G401.6 (cell line): ENCODE results near the gene TAS2R8.
"Not testable (repeated sequence)": the region's sequence is repeated elsewhere in the genome, so short reads cannot be mapped to it uniquely, and the experiment has no call there.

Experiments used
- FAIRE-seq: peaks from 2 replicates; lab custom pipeline; 2012; peaks lifted over from hg19 to GRCh38; lab: Jason Lieb, UNC

Gene TAS2R8, protein sequence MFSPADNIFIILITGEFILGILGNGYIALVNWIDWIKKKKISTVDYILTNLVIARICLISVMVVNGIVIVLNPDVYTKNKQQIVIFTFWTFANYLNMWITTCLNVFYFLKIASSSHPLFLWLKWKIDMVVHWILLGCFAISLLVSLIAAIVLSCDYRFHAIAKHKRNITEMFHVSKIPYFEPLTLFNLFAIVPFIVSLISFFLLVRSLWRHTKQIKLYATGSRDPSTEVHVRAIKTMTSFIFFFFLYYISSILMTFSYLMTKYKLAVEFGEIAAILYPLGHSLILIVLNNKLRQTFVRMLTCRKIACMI

DNA sequence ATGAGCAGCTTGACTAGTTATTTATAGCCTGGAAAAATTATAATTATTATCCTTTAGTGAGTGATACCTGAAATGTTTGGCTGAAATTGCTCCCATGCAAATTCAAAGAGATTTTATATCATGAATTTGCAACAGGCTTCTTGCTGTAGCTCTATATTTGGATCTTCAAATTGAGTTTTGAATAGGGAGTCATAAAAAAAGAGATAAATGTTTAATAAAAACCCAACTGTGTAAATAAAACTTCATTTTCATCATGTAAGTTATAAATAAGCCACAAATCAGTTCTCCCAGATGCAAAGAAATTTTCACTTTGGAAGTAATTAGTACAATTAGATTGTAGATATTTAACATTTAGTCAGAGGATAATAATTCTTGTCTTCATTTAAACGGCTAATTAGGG is at the start of gene TAS2R8:
TSS of gene TAS2R8 (minus strand) at position 101 of the 400 bp plus-strand sequence. CDS start 306 bp downstream, outside the sequence.
- no peak for FAIRE-seq

DNA sequence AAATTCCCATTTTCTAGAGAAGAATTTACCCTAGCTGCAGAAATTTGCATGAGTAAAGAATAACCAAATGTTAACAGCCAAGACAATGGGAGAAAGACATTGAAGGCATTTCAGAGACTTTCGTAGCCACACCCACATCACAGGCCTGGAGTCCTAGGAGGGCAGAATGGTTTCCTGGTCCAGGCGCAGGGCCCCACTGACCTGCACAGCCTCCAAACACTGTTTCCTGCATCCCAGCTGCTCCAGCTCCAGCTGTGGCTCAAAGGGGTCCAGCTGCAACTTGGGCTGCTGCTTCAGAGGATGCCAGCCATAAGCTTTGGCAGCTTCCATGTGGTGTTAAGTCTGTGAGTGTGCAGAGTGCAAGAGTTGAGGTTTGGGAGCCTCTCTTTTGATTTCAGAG is 48.7 kb upstream of the TAS2R8 start:
- no peak for FAIRE-seq

DNA sequence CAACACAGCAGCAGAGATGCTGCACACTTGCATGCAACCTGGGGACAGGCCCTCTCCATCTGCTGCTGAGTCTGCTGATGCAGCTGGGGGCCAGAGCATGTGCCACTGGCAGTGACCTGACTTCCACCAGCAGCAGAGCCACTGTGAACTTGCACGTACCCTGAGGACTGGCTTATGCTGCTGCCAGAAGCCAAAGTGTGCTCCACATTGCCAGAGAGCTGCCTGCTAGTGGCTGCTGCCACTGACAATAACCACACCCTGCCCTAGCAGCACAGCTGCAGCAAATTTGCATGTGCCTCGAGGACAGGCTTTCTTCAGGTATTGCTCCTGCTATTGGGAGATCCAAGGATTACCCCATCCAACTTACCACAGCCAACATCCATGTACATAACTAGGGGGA is 46.7 kb upstream of the TAS2R8 start:
- FAIRE-seq = no peak

DNA sequence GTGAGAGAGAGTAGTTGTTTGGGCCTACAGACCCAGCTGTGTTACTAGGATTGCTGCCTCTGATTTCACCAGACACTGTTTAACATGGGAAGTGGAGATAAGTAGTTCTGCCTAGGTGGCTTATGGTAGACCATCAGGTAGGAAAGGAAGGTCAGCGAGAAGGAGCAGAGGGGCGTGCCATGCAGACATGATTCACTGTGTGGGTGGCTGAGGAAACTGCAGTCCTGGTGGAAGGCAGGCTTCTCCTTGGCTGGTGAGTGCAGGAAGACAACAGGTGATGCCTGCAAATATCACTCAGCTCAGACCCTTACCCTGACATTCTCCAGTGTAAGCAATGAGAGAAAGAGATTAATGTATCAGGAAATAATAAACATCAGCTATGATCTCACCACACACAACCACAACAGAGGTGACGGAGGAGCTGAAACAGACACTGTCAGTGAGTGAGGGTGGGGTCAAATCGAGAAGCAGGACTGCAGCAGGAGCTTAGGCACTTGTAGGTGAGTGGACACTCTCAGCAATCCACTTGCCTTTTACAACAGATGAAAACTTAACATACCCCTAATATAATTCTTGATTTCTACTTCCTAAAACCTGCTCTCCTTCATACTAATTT is 44.3 kb upstream of the TAS2R8 start:
- FAIRE-seq = no peak

DNA sequence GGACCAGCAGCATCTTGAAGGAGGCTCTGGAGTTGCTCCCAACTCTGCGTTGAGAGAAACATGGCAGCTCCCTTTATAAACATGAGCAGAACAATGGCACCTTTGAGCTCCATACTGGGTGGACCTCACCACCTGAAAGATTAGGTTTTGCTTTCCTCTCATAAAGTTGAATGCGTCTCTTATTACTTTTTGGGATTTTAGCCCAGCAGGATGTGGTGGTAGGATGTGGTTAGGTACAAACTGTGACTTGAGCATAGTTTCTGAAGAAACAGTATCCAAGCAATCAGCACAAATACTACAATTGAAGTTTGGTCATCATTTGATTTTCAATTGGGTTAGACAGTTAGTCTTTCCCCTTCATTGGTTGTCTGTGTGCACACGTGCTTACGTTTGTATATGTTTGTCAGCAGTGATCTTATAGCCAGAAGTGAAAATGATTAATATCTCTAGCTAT is 42.4 kb upstream of the TAS2R8 start, which contains the start of gene PRR4:
TSS of gene PRR4 (minus strand) at position 51 of the 454 bp plus-strand sequence. CDS start at position 13, 38 bp downstream.
- no peak for FAIRE-seq

DNA sequence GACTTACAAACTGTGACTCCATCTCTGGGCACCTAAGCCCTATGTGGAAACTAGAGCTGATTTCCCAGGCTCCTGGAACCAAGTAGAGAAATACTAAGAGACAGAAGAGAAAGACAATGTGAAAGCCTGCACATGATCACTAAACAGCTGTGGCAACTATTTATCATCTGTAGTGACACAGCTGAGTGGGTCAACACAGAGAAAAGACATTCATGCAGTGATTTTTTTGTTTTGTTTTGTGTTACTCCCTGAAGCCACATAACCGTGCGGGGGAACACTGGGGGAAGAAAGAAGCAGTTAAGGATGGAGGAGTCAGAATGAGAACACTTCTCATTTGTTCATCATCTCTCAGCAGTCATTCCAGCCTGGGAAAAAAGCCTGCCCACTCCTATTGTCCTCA is 40.7 kb upstream of the TAS2R8 start:
- no peak for FAIRE-seq

DNA sequence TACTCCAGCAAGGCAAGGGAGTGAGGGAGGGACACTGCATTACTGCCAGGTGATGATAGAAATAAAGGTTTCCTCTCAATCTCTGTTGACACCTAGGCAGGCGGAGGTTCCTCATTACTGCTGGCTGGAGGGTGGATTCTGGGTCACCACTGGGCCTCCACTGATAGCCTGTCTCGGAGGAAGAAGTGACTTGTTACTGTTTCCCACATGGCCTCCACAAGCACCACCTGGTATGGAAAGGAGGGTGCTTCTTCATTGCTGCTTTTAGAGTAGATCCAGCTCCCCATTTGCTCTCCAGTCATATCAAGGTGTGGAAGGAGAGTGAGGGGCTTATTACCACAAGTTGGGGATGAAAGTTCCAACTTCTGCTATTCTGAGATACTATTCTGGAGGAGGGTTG is 35.8 kb upstream of the TAS2R8 start:
- no peak for FAIRE-seq

DNA sequence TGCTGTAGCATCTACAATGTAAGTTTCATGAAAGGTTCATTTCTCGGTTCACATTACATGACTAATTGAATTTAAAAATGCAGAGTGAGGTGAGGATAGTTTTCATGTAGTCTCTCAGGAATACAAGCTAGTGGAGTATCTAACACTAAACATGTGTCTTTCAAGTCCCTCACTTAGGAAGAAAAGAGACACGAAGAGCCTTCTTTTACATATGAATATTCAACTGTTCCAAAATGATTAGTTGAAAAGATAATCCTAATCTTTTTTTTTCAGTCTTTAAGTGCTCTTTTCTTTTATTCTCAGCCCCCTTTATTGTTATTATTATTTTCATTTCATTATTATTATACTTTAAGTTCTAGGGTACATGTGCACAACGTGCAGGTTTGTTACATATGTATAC is 31.4 kb upstream of the TAS2R8 start:
- FAIRE-seq = no peak

DNA sequence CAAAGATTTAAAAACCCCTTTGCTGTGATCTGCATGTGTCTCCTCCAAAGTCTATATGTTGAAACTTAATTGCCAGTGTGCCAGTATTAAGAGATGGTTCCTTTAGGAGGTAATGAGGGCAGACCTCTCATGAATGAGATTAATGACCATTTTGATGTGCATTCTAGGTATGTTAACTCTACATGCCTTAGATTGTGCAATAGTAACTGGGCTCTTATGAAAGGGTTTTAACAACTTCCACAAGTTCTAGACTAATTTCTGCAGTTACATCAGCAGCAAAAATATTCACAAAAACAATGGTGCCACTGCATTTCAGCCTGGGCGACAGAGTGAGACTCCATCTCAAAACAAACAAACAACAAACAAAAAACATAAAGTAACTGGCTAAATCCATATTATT is 22.9 kb upstream of the TAS2R8 start:
- no peak for FAIRE-seq

DNA sequence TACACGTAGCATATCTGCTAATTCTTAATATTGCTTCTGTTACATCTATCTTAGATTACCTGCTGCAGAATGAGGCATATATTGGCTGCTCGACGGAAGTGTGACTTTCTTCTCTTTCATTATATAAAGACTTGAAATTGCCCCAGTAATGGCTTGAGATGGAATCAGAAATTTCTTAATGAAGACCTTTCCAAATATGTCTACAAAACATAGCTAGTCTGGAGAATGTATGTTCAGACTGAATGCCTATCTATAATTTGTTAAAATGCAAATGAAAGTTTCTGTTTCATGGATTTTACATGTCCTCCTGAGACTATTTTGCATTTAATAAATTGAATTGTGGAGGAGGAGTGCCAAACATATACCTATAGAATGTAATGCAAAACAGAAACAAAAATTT is 19.2 kb upstream of the TAS2R8 start, which contains the start of gene TAS2R10:
TSS of gene TAS2R10 (minus strand) at position 101 of the 400 bp plus-strand sequence. CDS start at position 12, 89 bp downstream.
- FAIRE-seq = no peak

DNA sequence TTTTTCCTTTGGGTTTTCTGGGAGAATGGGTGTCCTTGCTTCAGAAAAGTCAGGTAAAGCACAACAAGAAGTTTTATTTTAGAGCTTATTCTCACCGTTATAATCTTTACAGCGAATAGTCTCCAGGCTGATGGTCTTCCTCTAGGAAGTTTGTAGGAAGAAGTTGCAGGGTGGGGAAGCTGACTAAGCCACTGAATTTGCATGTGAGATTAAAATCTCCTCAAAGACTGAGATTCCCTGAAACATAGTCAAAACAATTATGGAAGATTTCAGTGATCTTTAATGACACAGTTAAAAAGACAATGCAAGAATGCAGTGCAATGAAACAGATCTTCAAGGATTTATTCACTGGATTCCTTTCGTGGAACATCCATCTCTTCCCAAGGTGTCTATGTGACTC is 17.9 kb upstream of the TAS2R8 start:
- FAIRE-seq = no peak

DNA sequence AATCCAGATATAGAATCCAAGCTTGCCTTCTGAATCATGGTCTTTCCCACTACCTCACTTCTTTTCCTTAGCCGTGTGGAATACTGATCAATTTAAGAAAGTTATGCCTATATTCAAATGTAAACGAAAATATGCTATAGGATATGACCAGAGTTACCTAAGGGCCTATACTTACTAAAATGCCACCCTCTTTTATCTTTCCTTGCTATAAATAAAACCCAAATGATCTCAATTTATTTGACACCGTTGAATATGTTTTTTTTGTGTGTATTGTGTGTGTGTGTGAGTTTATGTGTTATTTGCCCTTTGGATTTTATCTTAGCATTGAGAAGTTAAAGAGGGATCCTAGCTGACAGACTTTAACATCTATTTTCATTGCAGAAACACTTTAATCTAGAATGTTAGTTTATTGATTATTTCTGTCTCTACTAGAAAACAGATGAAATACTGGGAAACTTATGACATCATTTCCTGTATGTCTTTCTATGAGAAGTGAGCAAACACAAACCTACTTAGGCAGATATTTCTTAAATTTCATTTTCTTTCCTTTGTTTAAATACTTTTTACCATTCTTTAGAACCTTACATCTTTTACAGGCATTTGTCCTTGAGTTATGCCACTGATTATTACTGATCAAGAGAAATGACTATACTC is 4.9 kb upstream of the TAS2R8 start:
- FAIRE-seq = no peak

DNA sequence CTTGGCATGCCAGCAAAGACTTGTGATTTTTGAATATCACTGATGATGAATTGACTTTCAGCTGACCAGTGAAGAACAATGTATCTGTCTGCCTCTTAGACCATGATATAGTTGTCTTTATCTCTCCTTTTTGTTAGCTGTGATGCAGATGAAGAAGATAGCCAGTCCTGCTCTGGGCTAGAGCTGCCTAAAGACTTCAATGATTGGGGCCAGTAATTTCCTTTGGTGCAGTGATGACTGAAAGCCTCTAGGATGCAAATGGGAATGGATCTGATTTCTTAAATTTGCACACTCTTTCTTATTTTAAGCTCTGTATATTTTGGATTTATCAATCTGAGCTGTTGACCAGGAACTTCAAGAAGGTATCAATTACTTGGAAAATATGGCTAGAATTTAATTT is 3.0 kb upstream of the TAS2R8 start, which contains the start of gene TAS2R9:
TSS of gene TAS2R9 (minus strand) at position 101 of the 400 bp plus-strand sequence. CDS start at position 8, 93 bp downstream.
- no peak for FAIRE-seq

DNA sequence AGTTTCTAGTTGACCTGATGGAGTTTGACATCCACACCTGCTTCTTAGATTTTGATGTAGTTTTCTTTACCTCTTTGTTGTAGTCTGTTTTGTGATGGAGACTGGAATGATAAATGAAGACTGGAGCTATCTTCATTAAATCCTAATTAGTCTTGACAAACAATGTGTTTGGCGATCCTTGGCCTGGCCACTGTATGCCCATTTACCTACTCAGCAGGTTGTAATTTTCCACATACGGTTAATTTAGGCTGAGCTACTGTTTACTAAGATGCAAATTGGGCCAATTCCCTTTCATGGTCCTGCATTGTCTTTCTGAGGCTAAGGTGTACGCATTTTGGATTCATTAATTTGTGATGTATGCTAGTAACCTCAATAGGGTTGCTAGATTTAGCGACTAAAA is 4.5 kb downstream of the TAS2R8 start, which contains the start of gene TAS2R7:
TSS of gene TAS2R7 (minus strand) at position 41 of the 400 bp plus-strand sequence. CDS start 57 bp downstream, outside the sequence.
- no peak for FAIRE-seq

DNA sequence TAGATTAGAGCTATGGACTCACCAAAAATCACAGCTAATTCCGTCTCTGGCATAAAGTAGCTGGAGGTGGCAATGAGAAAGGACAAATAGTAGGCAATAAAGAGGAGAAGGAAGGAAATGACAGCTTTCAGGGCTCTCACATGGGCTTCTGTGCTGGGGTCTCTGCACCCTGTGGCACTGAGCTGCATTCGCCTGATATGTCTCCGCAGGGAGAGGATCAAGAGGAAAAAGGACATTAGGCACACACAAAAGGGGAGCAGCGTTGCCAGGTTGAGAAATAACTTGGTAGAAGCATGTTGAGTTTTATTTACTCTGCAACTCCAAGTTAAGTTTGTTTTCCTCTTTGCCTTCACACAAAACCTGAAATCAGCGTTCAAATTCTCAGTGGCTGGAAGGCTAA is 5.3 kb downstream of the TAS2R8 start:
- FAIRE-seq = no peak

DNA sequence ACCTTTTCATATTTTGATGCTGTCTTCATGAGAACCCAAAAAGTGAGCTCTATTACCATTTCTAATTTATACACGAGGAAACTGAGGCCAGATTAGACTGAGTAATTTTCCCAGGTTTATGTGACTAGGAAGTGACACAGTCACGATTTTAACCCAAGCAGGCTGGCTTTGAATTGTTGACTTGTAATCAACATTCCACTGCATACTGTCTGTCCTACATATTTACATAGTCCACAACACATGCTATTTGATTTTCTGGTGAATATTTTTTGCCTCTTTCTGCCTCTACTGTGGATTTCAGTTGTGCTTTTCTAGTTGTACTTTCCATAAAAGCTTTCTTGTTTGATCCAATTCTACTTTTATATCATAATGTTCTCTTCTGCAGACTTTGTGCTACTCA is 12.9 kb downstream of the TAS2R8 start:
- no peak for FAIRE-seq

DNA sequence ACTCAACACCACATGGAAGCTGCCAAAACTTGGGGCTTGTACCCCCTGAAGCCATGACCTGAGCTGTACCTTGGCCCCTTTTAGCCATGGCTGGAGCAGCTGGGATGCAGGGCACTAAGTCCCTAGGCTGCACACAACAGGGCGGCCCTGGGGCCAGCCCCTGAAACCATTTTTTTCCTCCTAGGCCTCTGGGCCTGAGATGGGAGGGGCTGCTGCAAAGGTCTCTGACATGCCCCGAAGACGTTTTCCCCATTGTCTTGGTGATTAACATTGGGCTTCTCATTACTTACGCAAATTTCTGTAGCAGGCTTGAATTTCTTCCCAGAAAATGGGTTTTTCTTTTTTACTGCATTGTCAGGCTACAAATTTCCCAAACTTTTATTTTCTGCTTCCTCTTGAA is 15.3 kb downstream of the TAS2R8 start:
- FAIRE-seq = not testable (repeated sequence)

DNA sequence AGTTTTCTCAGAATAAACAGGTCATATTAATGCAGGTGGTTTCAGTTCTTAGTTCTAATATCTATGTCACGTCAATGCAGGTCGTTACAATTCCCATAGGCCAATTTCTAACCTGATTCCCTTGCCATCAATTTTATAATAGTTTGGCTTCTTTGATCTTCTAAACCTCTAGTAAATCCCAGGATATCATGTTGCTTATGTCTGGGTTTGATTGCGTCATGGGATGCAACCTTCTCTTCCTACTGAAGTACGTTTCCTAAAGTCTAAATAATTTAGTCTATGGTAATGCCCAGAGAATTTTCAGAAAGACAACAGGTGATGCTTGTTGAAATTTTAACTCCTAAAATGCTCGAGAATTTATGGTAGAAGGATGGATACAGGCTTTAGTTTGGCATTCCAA is 23.8 kb downstream of the TAS2R8 start:
- FAIRE-seq = no peak

DNA sequence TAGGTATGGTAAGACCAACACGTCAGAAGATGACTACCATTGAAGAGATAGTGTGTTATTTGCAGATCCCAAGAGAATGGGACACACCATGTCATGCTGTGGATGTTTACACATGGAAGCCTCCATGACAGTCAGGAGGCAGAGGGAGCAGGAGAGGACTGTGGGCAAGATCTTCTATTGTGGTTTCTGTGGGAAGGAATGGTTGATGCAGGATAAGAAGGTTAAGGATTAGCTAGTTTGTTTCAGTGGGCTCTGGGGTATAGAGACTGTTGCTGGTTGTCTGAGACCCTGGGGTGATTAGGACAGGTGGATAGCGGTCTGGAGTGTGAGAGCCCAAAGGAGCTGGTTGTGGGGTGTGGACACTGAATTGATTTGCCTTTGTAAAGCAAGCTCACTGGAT is 28.0 kb downstream of the TAS2R8 start:
- FAIRE-seq = no peak

DNA sequence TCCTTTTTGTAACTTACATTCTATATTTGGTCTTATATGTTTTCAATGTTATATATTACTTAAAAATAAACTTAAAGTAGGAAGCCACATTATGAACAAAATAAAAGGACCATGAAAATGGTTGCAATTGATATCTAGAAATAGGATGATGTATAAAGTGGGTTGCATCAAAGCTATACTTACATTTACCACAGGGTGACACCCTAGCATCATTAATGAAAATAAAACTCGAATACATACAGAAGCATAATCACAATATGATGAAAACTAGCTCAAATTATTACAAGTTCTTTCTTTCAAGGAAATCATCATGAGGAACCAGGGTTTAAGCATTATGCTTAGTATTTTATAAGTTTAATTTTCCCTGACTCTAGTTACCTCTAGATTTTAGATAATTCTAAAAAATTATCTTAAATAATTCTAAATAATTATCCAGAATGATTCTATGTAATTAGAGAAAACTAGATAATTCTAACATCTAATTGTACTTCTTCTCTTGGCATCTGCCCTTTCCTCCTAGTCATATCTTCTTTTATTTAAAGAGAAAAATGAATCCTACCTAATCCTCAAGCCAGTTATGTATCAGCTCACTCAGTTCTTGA is 35.9 kb downstream of the TAS2R8 start:
- FAIRE-seq = peak; percentile 92

DNA sequence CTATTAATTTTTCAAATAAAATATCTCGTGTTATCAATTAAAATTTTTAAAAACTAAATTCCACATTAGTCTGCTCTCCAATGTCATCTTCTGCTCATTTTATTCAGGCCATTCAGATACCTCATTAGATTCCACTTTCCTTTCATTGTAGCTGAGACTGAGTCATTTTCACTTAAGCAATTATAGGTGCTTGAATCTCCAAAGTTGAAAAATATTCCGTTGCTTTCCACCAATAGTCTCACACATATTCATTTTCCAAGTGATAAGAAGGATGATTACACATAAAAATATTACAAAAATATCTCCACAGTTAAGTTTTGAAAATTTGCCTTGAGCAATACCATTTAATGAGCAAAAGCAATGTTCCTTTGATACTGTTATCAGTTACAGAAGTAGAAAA is 47.4 kb downstream of the TAS2R8 start:
- no peak for FAIRE-seq

DNA sequence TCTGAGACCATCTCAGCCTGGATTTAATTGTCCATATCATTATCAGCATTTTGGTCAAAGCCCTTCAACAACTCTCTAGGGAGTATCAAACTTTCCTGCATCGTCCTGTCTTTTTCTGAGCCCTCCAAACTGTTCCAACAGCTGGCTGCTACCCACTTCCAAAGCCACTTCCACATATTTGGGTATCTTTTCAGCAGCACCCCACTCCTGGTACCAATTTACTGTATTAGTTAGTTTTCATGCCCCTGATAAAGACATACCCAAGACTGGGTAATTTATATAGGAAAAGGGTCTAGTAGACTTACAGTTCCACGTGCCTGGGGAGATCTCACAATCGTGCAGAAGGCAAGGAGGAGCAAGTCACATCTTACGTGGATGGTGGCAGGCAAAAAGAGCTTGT is 50.9 kb downstream of the TAS2R8 start:
- no peak for FAIRE-seq
